PC-9 (cell line): ENCODE data around the gene RNASE11.

Experiments used
- CTCF ChIP-seq: fragments of 200-600 bp; sonication (generic); conservative IDR thresholded peaks from 2 replicates; pipeline ENCODE4 v1.6.1; 2017; ENCODE audit warnings: mixed run types, antibody characterized with exemption, mild to moderate bottlenecking, moderate library complexity
- EZH2 ChIP-seq: fragments of 200-600 bp; sonication (generic); IDR thresholded peaks from 2 replicates; pipeline ENCODE4 v1.8.0; 2017; ENCODE audit warnings: antibody characterized with exemption, low read depth

DNA sequence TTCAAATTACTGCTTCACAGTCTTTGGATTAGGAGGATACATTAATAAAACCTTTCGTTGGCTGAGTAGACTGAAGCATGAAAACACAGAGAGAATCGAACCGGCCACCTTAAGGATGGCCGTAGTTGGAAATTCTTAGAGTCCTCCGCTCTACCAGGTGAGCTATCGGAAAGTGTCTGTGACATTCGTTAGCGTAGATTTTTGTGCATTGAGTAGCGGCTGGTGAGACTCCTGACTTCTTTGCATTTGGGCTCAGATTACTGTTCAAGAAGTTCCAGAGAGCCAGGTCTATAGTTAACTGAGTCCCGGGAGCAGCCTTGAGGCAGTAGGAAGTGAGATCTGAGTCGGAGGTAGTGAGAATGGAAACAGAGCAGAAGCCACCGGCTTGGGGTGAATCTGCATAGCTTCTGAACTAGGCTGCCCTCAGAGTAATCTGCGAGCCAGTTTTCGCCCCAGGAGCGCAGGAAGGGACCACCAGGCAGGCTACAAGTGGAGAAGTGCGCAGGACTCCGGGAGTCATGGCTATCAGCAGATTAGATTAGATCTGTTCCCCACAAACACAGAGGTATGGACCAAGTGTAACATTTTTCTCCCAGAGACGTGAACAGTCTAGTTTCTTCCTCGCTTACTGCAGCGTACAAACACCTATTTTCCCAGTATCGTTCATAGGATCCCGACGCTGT is 42.7 kb upstream of the RNASE11 start:
- TF ChIP-seq CTCF (no peak), EZH2 (no peak)
